CD4-positive, alpha-beta T cell treated with Interferon alpha-2 for 1 hour (primary cell): ENCODE results near the gene GALR1.
"Not testable (repeated sequence)": the region's sequence is repeated elsewhere in the genome, so short reads cannot be mapped to it uniquely, and the experiment has no call there.

Experiments used
- DNase-seq, 2 donors: peaks; one replicate each; pipeline ENCODE4 v3.0.0-alpha.2; 2020 to 2022

The GALR1 gene

GRCh38 chr18:77249569-77250500, at the start of gene GALR1:
Gene GALR1 (plus strand): TSS chr18:77249848. CDS start chr18:77250549, 701 bp downstream.
- no peak for DNase-seq

DNA sequence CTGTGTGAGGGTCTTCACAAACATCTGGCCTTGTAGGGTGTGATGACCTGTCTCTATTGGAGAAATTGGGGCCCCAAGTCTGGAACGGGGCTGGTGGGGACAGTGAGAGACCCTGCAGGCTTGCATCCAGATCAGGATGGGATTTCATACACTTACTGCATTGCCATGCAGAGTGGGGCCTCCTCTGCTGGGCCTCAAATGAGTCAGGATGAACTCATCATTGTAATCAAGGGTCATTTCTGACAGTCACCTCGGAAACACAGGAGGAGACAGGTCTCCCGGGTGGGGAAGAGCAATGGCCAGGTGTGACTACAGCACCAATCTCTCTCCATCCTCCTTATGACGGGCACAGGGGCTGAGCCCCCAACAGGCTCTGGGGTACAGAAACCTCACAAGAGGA, 48.1 kb upstream of the GALR1 start:
- no peak for DNase-seq

GRCh38 chr18:77202329-77202728, 47.3 kb upstream of the GALR1 start:
- no peak for DNase-seq

DNA sequence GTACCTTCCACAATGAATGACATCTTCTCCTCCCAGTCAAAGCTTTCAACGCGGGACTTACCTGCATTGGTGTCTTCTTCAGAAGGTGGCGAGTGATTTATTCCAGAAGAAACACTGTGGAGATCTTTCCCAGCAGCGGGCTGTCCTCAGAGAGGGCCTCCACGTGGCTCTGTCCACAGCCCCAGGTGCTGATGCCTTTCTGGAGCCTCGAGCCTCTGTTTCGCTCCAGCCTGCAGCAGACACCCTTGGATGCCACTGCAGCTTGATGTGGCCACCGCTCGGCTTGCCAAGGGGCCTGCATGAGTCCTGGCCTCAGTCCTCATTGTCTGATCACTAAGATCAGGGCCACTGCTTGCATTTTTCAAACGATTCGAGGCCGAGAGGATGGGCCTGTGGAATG, 46.6 kb upstream of the GALR1 start:
- no peak for DNase-seq

GRCh38 chr18:77203851-77204250, 45.8 kb upstream of the GALR1 start:
- no peak for DNase-seq

- DNase-seq: no peak
Observed at GRCh38 chr18:77205769-77206168, 43.9 kb upstream of the GALR1 start.

GRCh38 chr18:77206676-77207374, 42.8 kb upstream of the GALR1 start:
- no peak for DNase-seq

GRCh38 chr18:77207540-77207939, 42.1 kb upstream of the GALR1 start:
- peak; percentile 60 to 72 for DNase-seq

GRCh38 chr18:77208964-77209363, 40.7 kb upstream of the GALR1 start:
- DNase-seq: peak; percentile 57 to 64

DNA sequence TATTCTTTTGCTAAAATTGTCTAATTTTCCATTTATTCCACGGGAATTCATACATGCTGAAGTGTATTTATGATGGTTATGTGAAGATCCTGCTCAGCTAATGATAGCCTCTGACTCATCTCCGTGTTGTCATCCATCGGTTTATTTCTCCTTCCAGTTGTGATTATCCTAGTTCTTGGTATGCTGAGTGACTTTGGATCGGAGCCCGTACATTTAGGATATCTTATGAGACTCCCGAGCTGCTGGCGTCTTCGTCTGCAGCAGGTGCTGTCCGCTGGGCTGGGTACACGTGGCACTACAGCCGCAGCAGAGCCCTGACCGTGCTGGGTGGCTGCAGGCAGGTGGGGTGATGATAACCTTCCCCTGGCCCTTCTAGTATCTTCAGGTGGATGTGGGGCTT, 40.1 kb upstream of the GALR1 start:
- DNase-seq: no peak

- DNase-seq: no peak
Observed at GRCh38 chr18:77210249-77210648, 39.4 kb upstream of the GALR1 start.

DNA sequence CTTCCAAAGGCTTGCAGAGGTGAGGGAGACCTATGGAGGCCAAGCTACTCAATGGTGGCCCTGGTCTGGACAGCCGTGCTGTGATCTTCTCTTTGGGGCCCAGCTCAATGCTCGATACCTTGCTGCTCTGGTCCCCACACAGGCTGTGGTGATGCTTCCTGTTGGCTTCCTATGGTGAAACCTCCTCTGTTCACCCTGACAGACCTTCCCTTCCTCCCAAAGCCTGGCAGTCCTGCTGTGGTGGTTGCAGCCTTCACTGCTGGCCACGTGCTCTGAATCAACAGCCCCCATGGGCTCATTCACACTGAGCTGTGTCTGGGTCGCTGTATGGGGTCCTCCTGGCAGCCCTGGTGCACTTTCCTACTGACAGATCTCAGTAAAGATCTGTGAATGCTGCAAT, 31.0 kb upstream of the GALR1 start:
- DNase-seq: no peak

DNA sequence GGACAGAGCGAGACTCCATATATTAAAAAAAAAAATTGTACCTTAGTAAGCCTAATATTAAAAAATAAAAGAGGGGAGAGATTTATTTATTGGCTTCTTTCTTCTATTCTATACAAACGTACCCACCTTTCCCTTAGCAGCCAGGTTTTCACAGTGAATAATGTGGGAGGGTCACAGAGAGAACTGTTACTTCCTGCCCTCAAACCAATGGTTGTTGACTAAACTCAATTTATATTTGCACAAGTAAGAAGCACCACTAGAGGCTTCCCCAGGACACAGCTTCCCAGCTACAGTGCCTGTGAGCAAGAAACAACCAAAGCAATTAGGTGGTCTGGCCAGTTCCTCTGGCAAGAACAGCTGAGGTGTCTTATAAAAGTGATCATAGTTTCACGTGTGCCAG, 28.9 kb upstream of the GALR1 start:
- DNase-seq: peak in 1 of 2 donors; percentile 20

DNA sequence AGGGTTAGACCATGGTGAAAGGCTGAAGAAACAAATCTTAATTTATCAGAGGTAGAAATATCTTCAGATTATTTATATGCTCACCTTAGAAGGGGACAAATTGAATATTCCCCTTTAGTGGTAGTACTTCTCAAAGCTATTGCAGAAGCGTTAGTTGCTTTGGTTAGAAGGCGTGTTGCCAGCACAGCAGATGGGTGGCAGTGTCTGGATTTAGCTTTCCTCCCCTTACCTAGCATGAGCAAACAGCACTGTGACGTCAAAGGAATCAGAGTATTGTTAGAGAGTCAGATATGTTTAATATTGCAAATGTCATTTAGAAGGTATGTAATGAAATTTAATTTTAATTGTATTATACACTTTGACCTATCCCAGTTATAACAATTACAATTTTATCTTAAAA, 27.2 kb upstream of the GALR1 start:
- DNase-seq: no peak

- no peak for DNase-seq
Observed at GRCh38 chr18:77223221-77223639, 26.4 kb upstream of the GALR1 start.

- DNase-seq: no peak
Observed at GRCh38 chr18:77223653-77224052, 26.0 kb upstream of the GALR1 start.

- no peak for DNase-seq
Observed at GRCh38 chr18:77230645-77231044, 19.0 kb upstream of the GALR1 start.

DNA sequence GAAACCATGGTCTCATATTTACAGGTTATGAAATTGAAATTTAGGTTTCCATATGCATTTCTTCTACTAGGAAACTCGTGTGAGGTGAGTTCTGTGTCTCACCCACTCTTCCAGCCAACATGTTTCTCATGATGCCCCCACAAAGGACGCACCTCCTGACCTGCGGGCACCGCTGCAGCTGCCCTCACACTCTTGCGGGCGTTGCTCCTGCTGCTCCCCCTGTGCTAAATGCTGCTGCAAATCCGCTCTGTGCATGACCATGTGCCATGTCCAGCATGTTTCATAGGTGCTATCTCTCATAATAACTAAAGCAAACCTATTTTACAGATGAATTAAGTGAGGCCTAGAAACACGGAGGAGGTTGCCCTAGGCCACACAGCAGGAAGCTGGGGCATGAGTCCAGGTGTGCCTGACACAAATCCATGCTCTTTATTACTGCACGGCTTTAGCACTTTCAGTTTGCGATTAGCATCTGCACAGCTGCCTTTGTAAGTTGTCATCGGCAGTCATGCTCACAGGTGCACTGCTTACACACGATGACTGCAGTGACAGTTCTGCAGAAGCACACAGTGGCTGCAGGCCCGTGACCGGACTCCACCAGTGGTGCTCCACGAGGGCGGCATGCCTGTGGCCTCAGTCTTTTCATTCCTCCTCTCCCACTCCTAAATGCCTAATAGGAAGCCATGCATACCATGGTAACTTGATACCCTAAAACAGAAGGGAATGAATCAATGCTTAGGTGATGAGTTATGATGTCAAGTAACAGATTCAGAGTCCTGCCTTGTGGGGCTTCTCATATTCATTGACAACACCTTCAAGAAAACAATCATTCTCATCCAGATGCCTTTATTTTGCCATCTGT, 14.9 kb upstream of the GALR1 start:
- no peak for DNase-seq

DNA sequence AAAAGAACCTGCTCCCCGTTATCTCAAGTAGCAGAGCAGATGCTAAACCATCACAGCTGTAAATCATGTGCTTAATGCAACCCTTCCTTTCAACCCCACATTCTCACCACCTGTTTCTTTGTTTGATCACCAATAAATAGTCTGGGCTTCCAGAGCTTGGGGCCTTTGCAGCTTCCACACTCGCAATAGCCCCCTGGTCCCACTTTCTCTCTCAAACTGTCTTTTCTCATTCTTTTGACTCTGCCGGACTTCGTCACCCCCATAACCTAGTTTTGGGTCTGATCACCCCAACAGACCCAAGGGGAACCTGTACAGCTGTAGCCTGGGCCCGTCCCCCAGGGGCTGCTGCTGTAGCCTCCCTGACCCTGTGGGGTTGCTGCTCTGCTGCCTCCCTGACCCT, 10.4 kb upstream of the GALR1 start:
- DNase-seq: not testable (repeated sequence)

DNA sequence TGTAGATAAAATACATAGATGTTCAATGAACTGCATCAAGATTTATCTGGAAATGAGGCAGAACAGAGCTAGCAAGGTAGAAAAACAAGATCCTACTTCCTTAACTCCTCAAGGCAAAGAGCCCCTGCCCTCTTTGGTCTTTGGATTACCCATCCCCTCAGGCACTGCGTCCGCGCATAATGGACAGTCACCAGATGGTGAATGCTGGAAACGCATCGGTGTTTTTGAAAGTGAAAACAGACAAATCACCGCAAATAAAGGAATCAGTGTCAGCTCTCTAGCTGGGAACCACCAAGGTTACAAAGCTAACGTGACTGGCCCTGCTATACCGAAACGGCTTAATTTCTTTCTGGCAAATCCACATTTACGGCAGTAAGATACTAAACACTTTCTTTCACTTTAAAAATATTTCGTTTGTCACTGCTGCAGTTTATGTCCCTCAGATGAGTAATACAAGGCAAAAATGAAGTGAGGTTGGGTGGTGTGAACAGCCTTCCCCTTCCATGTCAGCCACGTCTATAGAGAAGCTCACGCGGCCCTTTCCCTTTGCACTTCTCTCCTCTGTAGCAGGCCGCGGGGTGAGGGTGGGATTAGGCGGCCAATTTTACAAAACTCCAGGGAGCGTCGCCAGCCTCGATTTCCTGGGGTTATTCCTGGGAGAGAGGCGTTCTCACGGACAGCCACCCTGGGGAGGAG, 627 bp upstream of the GALR1 start:
- no peak for DNase-seq

DNA sequence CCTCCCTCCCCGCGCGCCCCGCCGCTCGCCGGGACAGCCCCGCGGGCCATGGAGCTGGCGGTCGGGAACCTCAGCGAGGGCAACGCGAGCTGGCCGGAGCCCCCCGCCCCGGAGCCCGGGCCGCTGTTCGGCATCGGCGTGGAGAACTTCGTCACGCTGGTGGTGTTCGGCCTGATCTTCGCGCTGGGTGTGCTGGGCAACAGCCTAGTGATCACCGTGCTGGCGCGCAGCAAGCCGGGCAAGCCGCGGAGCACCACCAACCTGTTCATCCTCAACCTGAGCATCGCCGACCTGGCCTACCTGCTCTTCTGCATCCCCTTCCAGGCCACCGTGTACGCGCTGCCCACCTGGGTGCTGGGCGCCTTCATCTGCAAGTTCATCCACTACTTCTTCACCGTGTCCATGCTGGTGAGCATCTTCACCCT, 865 bp downstream of the GALR1 start:
- DNase-seq: no peak

GRCh38 chr18:77250926-77251729, 1.5 kb downstream of the GALR1 start:
- no peak for DNase-seq
